Prostate gland (tissue), 2 donors: ENCODE results near the gene FOXP1.

Experiments
- CTCF ChIP-seq, 4 experiments: fragments of 200-600 bp in 2 of 4; fragments of 450-650 bp in 2 of 4; sonication (generic) in 2 of 4; IDR thresholded peaks; 1 replicate in 3 of 4; 2 replicates in 1 of 4; pipeline ENCODE4 v1.5.1; 2016 to 2019; ENCODE audit warnings: antibody characterized with exemption in 4 of 4, mild to moderate bottlenecking in 2 of 4, moderate library complexity in 2 of 4
- POLR2A ChIP-seq: fragments of 450-650 bp; IDR thresholded peaks from one replicate; pipeline ENCODE4 v1.6.1; 2016; ENCODE audit warnings: antibody characterized with exemption, mild to moderate bottlenecking

GRCh38 chr3:71083726-71084131 lies 499.8 kb downstream of the FOXP1 start:
- TF ChIP-seq CTCF (IDR thresholded peaks at IDR 0.05) (no peak), POLR2A (no peak)
